ENCODE results near the gene ADRM1. TPM values are rescaled to one million over a fixed set of nuclear protein-coding genes. Genes with fewer than 3 reads are reported as not detected.

Gene ADRM1
- total RNA-seq, 1 donor from 2014 or later, result 75.5 TPM

Small RNAs within 50 kb of the gene (microRNA-seq; reads per million reads assigned to microRNA genes)
- gene MIR4758 (ENCODE audit: borderline number of aligned reads), result not detected

Other genes starting within 250 kb of the ADRM1 start
- 11.2 TPM for gene TAF4, start 237.1 kb upstream of the ADRM1 start, total RNA-seq
- 58.4 TPM for gene LSM14B, start 180.5 kb upstream of the ADRM1 start, total RNA-seq
- gene PSMA7, start 159.6 kb upstream of the ADRM1 start, total RNA-seq, result 240 TPM
- 10.7 TPM for gene SS18L1, start 159.2 kb upstream of the ADRM1 start, total RNA-seq
- 27.3 TPM for gene MTG2, start 120.0 kb upstream of the ADRM1 start, total RNA-seq
- gene HRH3, start 82.7 kb upstream of the ADRM1 start, total RNA-seq, result not detected
- 60.0 TPM for gene OSBPL2, start 64.5 kb upstream of the ADRM1 start, total RNA-seq
- 110 TPM for gene LAMA5, start 64.3 kb downstream of the ADRM1 start, total RNA-seq
- gene RPS21, start 84.1 kb downstream of the ADRM1 start, total RNA-seq, result 693 TPM
- 19.1 TPM for gene CABLES2, start 104.3 kb downstream of the ADRM1 start, total RNA-seq
- not detected for gene RBBP8NL, start 124.5 kb downstream of the ADRM1 start, total RNA-seq
- 18.1 TPM for gene GATA5, start 173.0 kb downstream of the ADRM1 start, total RNA-seq

Data from left ventricle myocardium superior (tissue), 1 donor.